Keratinocyte (primary cell): ENCODE results near the gene OASL.

Experiments used
- CTCF ChIP-seq, 3 experiments: IDR thresholded peaks in 1 of 3; conservative IDR thresholded peaks in 1 of 3; optimal IDR thresholded peaks in 1 of 3; 2 replicates in 2 of 3; 3 replicates in 1 of 3; pipeline versions ENCODE3 to v1.5.1; 2011; ENCODE audit warnings: low read length in 3 of 3, mild to moderate bottlenecking in 3 of 3, moderate library complexity in 2 of 3, control low read depth in 1 of 3, inconsistent platforms in 1 of 3; ENCODE audit not compliant: insufficient read depth in 2 of 3; ENCODE audit errors: extremely low read depth in 1 of 3
- EZH2 ChIP-seq: IDR thresholded peaks from one replicate; pipeline ENCODE4 v1.6.1; 2012; ENCODE audit warnings: inconsistent platforms, mild to moderate bottlenecking, low read length, moderate library complexity

- TF ChIP-seq CTCF (optimal IDR thresholded peaks at IDR 0.05 in 1 of 3, IDR thresholded peaks at IDR 0.05 in 1 of 3, conservative IDR thresholded peaks at IDR 0.05 in 1 of 3; ENCODE audit: extremely low read depth in 1 of 3, insufficient read depth in 2 of 3, low read length in 3 of 3) = no peak
- no peak for TF ChIP-seq EZH2
Observed at GRCh38 chr12:120982659-120983058, 56.4 kb downstream of the OASL start.
